ENCODE data around the gene HIVEP3. TPM values are rescaled to one million over a fixed set of nuclear protein-coding genes. Genes with fewer than 3 reads are reported as not detected.

HIVEP3 gene
- total RNA-seq, 2 donors from 2014 or later = 2.3 to 12.8 TPM

- TF ChIP-seq CTCF (IDR thresholded peaks at IDR 0.05) = no peak
- H3K4me3 ChIP-seq = peak overlapping the region; percentile 83
- H3K27me3 ChIP-seq (replicated peaks; ENCODE audit: insufficient read depth) = no peaks in the 10 kb centered on the region
- H3K9me3 ChIP-seq = no peaks in the 10 kb centered on the region
- peaks cover 12 to 24% of the 10 kb centered on the region in 2 donors for H3K4me1 ChIP-seq (ENCODE audit: control insufficient read depth in 1 of 2, low read depth in 2 of 2)
- peak; percentile 66 for ATAC-seq (ENCODE audit: insufficient number of reproducible peaks, low FRiP score, low read depth)
- peak overlapping the region; percentile 86 to 97 for H3K27ac ChIP-seq
- H3K36me3 ChIP-seq = no peaks in the 10 kb centered on the region
- DNase-seq (ENCODE audit: low spot score) = peak; percentile 39
Measured at GRCh38 chr1:41662061-41662764, 256.5 kb downstream of the HIVEP3 start.

- no peak for TF ChIP-seq CTCF (IDR thresholded peaks at IDR 0.05)
- Histone ChIP-seq H3K4me1 (ENCODE audit: control insufficient read depth in 1 of 2, low read depth in 2 of 2) (peaks cover 12 to 24% of the 10 kb centered on the region in 2 donors), H3K27me3 (replicated peaks; ENCODE audit: insufficient read depth) (no peaks in the 10 kb centered on the region), H3K4me3 (peak overlapping the region; percentile 75), H3K9me3 (no peaks in the 10 kb centered on the region), H3K27ac (no peak overlapping the region), H3K36me3 (no peaks in the 10 kb centered on the region)
- ATAC-seq (ENCODE audit: insufficient number of reproducible peaks, low FRiP score, low read depth) = no peak
- no peak for DNase-seq (ENCODE audit: low spot score)
Measured at GRCh38 chr1:41661428-41662060, 257.2 kb downstream of the HIVEP3 start.

- H3K36me3 ChIP-seq = no peaks in the 10 kb centered on the region
- peak overlapping the region; percentile 75 for H3K4me3 ChIP-seq
- ATAC-seq (ENCODE audit: insufficient number of reproducible peaks, low FRiP score, low read depth) (no peak), DNase-seq (ENCODE audit: low spot score) (no peak)
- no peak overlapping the region for H3K27ac ChIP-seq
- TF ChIP-seq CTCF (IDR thresholded peaks at IDR 0.05) = no peak
- no peaks in the 10 kb centered on the region for H3K27me3 ChIP-seq (replicated peaks; ENCODE audit: insufficient read depth)
- no peaks in the 10 kb centered on the region for H3K9me3 ChIP-seq
- peaks cover 12 to 23% of the 10 kb centered on the region in 2 donors for H3K4me1 ChIP-seq (ENCODE audit: control insufficient read depth in 1 of 2, low read depth in 2 of 2)
Measured at GRCh38 chr1:41660570-41661427, 257.9 kb downstream of the HIVEP3 start.

GRCh38 chr1:41659903-41660302, 258.8 kb downstream of the HIVEP3 start:
- Histone ChIP-seq H3K27me3 (replicated peaks; ENCODE audit: insufficient read depth) (no peaks in the 10 kb centered on the region), H3K9me3 (no peaks in the 10 kb centered on the region), H3K36me3 (no peaks in the 10 kb centered on the region), H3K27ac (no peak overlapping the region), H3K4me3 (no peak overlapping the region), H3K4me1 (ENCODE audit: control insufficient read depth in 1 of 2, low read depth in 2 of 2) (peaks cover 6 to 14% of the 10 kb centered on the region in 2 donors)
- DNase-seq (ENCODE audit: low spot score) (no peak), ATAC-seq (ENCODE audit: insufficient number of reproducible peaks, low FRiP score, low read depth) (no peak)
- TF ChIP-seq CTCF (IDR thresholded peaks at IDR 0.05) = no peak

GRCh38 chr1:41659159-41659495, 259.6 kb downstream of the HIVEP3 start:
- Histone ChIP-seq H3K27ac (no peak overlapping the region), H3K36me3 (no peaks in the 10 kb centered on the region), H3K9me3 (no peaks in the 10 kb centered on the region), H3K4me1 (ENCODE audit: control insufficient read depth in 1 of 2, low read depth in 2 of 2) (peaks cover 6 to 11% of the 10 kb centered on the region in 2 donors), H3K4me3 (no peak overlapping the region), H3K27me3 (replicated peaks; ENCODE audit: insufficient read depth) (no peaks in the 10 kb centered on the region)
- DNase-seq (ENCODE audit: low spot score) (no peak), ATAC-seq (ENCODE audit: insufficient number of reproducible peaks, low FRiP score, low read depth) (no peak)
- TF ChIP-seq CTCF (IDR thresholded peaks at IDR 0.05) = no peak
